Superior temporal gyrus (tissue), 1 donor: ENCODE measurements around the gene SORL1-AS1.

Experiments used
- DNase-seq: peaks from one replicate; pipeline ENCODE4 v3.0.0-alpha.2; 2016; ENCODE audit errors: extremely low spot score

SORL1-AS1 gene

GRCh38 chr11:121393855-121394254, 58.9 kb downstream of the SORL1-AS1 start:
- DNase-seq: no peak

DNA sequence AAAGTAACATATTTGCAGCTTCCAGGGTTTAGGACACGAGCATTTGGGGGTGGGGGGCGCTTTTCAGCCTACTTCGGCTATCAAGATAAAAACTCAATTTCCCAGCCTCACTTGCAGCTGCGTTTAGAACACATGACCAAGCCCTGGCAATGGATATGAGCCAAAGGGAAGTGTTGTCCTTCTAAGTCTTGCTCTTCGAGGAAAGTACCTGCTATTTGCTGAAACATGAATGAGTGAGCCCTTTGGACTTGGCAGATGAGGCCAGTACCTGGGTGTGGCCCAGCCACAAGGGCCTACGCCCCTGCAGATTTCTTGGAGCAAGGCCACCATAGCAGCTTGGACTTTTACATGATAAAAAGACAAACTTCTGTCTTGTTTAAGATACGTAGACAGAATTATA, 60.9 kb downstream of the SORL1-AS1 start:
- DNase-seq: no peak

DNA sequence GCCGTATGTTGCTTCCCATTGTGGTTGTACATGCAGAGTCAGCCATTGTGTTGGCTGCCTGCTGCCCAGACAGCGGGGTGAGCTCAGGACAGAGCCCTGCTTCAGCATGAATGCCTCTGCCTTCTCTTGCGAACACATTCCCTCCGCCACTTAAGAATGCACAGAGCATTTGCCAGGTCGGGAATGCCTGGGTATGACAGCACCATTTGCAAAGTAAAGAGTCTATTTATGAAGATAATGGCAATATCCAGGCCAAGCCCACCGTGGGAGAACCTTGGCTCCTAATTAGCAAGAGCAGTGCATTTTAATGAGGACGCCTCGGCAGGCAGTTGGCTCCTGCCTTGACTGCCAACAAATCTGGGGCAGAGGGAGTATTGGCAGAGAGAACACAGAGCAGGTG, 63.1 kb downstream of the SORL1-AS1 start:
- DNase-seq: peak; percentile 70
